ENCODE results near the gene STXBP1. TPM values are rescaled to one million over a fixed set of nuclear protein-coding genes. Genes with fewer than 3 reads are reported as not detected.

The STXBP1 gene
- total and polyA plus RNA-seq, 2 of the 13 experiments (the other 11 are each of a cell fraction or from before 2014, with no cell fraction given), result 2.9 TPM

- in situ Hi-C loops (cut with HindIII; ENCODE audit: extremely low pct_ligation_motif_present, low pct_unique_long_range_greater_than_20kb) (loop anchor here (5.0 kb wide), 1 partner anchor 86 kb away; no protein-coding TSS in a partner anchor), intact Hi-C loops (cut with micrococcal nuclease; ENCODE audit: unreplicated experiment) (no loop called here)
- Histone ChIP-seq H3K79me2 (ENCODE audit: insufficient read depth, low read length) (no peaks in the 10 kb centered on the region), H2AFZ (ENCODE audit: low read length) (no peak overlapping the region), H3K4me3 (replicated peaks in 1 of 3; ENCODE audit: insufficient read depth in 1 of 3, low read depth in 2 of 3, low read length in 3 of 3) (no peak overlapping the region), H4K20me1 (ENCODE audit: insufficient read depth, low read length) (no peaks in the 10 kb centered on the region), H3K4me2 (ENCODE audit: low read depth, low read length) (no peak overlapping the region), H3K27ac (ENCODE audit: extremely low read length, insufficient read depth, low read length) (no peak overlapping the region), H3K9me3 (ENCODE audit: low read length) (no peaks in the 10 kb centered on the region), H3K27me3 (ENCODE audit: control insufficient read depth in 1 of 2, insufficient read depth in 2 of 2, low read length in 2 of 2) (no peaks in the 10 kb centered on the region; a peak in 1 of 5 replicates), H3K4me1 (ENCODE audit: insufficient read depth, low read length) (peaks cover 25% of the 10 kb centered on the region), H3K36me3 (replicated peaks in 1 of 2; ENCODE audit: control insufficient read depth in 1 of 2, insufficient read depth in 2 of 2, low read length in 2 of 2) (no peaks in the 10 kb centered on the region), H3K9ac (ENCODE audit: insufficient read depth, low read depth, low read length) (no peak overlapping the region)
- no peak for TF ChIP-seq CENPX (CRISPR knock-in tag; IDR thresholded peaks at IDR 0.05)
- TF ChIP-seq ZSCAN31 (CRISPR knock-in tag; IDR thresholded peaks at IDR 0.05; ENCODE audit: low read depth), result no peak
- TF ChIP-seq NFAT5 (CRISPR knock-in tag; IDR thresholded peaks at IDR 0.05), result no peak
- CTCF ChIA-PET (ENCODE audit: low intra/inter-chr PET ratio, low total read pairs), result interaction anchor here (2.3 to 4.2 kb wide), 2 partner anchors 62 to 83 kb away, joined by 10 to 48 read pairs; no protein-coding TSS in a partner anchor
- DNase-seq (ENCODE audit: low spot score) (no peak), FAIRE-seq (no peak), ATAC-seq (no peak)
- POLR2A ChIA-PET, result no interaction called here
- BruUV-seq (replicated peaks), result no TSS peak
- WGBS (ENCODE audit: low lambda C conversion rate), result 23% methylated on average over 2 of the region's 2 CpGs
Observed at GRCh38 chr9:127587966-127588365, 24.1 kb upstream of the STXBP1 start.

All from HepG2 (cell line).